NOMO-1 (cell line): Measurements from ENCODE around the gene MTMR3.
"Not testable (repeated sequence)": the region's sequence is repeated elsewhere in the genome, so short reads cannot be mapped to it uniquely, and the experiment has no call there.

ENCODE experiments used
- DNase-seq, 2 experiments: peaks; one replicate each; lab custom pipeline; 2025; ENCODE audit not compliant: unreplicated experiment in 2 of 2; lab: John Stamatoyannopoulos, UW

MTMR3 gene

GRCh38 chr22:30045901-30046715 is 163.1 kb downstream of the MTMR3 start:
- DNase-seq = no peak

- no peak for DNase-seq
Measured at GRCh38 chr22:30046716-30047363, 163.9 kb downstream of the MTMR3 start.

DNA sequence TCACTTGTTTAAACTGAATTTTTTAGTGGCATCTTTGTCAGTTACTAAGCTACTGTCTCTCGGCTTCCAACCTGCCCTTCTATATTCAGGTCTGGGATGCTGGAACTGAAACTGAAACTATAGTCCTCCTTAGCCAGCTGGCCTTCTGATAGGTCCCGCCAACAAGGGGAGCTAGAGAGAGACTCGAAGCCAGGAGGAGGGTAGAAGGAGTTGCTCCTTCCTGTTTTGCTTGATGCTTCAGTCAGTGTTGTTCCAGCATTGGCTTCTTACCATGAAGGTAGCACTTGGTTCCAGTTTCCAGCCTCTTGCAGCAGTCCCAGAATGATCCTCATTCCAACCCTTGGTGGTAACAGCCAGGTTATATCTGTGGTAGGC is 164.4 kb downstream of the MTMR3 start:
- DNase-seq = peak; percentile 54 to 82

DNA sequence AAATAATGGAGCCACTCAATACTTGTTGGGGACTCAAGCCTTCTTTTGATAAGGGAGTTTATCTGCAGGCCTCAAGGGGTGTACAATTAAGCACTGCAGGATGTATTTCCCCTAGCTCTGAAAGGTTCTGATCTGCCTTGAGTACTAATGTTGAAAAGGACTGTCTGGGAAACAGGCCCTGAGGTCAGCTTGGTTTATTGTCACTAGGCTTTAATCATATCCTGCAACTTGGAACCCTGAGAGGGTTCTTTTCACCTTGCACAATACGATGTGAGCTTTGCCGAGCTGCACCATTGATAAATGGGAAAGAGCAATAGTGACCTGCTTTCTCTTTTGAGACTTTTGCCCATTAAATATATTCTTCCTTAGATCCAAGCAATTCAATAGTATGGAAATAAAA is 165.7 kb downstream of the MTMR3 start:
- DNase-seq = no peak

DNA sequence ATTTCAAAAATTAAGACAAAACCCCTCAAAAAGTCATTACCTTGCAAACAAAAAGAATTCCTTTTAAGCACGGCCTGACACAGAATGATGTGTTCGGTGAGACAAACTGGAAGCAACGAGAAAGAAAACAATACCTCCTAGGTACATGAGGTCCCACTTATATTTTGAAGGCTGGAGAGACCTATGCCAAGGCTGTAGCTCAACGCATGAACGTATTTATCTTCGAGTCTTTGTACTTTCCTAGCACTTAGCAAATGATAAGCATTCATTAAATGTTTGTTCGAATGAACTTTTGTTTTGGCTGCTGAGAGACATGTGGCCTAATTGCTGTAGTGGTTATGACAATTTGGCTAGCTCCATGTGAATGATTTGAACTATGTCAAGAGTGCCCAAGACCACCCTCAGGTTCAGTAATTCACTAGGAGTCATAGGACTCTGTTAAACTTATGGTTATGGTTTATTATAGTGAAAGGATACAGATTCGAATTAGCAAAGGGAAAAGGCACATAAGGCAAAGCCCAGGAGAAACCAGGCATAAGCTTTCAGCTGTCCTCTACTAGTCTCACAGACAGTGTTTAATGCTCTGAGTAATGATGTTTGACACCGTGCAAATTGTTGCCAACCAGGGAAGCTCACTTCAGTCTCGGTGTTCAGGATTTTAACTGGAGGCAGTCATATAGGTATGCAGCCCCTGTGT is 171.2 kb downstream of the MTMR3 start:
- DNase-seq = no peak

DNA sequence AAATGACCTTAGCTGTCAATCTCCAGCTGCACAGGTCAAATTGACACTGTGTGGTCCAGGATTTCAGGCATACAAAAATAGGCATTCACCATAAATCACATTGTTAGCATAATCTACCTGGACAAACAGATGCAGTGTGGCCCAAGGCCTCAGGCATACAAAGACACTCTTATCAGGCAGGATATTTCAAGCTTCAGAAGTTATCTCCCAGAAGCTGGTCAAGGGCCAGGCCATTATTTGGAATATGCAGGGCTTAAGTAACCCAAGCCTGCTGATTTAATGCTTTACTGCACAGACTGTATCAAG is 171.7 kb downstream of the MTMR3 start:
- DNase-seq = no peak

DNA sequence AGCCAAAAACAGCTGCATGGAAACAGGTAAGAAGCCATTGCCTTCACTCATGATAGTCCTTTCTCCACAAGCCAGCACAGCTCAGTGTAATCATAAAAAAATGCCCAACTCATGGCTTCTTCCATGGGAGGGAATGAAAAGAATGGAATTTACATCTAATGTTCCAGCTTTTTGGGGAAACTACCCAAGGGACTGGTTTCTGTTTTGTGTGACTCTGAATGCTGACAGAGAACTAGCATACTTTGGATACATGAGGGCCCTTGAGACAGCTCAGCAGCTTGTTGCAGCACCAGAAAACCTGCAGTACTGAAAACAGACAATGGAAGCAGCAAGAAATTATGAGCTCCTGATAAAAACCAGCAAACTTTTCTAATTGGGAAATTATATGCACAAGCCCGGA is 173.0 kb downstream of the MTMR3 start:
- no peak for DNase-seq

GRCh38 chr22:30057375-30057774 is 174.4 kb downstream of the MTMR3 start:
- no peak for DNase-seq

DNA sequence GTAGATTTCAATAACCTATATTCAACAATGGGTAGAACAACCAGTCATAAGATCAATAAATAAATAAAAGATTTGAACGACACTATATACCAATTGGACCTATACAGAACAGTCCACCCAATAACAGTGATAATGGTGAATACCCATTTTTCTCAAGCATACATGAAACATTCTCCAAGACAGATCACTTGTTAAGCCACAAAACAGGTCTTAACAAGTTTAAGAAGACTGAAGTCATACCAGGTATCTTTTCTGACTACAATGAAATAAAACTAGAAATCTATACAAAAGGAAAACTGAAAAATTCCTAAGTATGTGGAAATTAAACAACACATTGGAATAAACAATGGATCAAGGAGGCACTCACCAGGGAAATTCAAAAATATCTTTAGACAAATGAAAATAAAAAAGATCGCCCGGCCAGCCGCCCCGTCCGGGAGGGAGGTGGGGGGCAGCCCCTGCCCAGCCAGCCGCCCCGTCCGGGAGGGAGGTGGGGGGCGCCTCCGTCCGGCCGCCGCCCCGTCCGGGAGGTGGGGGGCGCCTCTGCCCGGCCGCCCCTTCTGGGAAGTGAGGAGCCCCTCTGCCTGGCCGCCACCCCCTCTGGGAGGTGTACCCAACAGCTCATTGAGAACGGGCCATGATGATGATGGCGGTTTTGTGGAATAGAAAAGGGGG is 176.5 kb downstream of the MTMR3 start:
- not testable (repeated sequence) for DNase-seq

GRCh38 chr22:30061094-30061493 is 178.1 kb downstream of the MTMR3 start:
- not testable (repeated sequence) for DNase-seq

- no peak for DNase-seq
Measured at GRCh38 chr22:30062259-30062658, 179.3 kb downstream of the MTMR3 start.

- no peak for DNase-seq
Measured at GRCh38 chr22:30062950-30063349, 180.0 kb downstream of the MTMR3 start.

GRCh38 chr22:30064172-30064571 is 181.2 kb downstream of the MTMR3 start:
- DNase-seq = no peak

DNA sequence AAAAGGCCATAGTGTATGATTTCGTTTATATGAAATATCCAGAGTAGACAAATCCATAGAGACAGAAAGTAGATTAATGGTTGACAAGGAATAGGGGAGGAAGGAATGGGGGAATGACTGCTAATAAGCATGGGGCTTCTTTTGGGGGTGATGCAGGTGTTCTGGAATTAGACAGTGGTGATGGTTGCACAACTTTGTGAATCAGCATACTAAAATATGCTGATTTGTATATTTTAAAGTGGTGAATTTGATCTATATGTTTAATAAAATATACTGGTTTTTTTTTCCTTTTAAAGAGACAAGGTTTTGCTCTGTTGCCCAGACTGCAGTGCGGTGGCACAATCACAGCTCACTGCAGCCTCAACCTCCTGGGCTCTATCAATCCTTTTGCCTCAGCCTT is 190.8 kb downstream of the MTMR3 start:
- no peak for DNase-seq

DNA sequence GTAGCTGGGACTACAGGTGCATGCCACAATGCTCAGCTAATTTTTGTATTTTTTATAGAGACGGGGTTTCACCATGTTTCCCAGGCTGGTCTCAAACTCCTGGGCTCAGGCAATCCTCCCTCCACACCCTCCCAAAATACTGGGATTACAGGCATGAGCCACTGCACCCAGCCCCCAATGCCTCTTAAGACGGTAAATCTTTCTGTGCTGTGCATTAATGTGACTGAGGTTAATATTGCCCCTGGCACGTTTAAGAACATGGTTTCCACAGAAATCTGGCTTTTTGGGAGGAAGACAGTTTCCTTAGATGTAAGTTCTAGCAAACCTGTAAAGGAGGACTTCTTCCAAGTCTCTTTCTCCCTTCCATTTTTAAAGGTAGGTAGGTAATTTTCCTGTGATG is 191.2 kb downstream of the MTMR3 start:
- no peak for DNase-seq

DNA sequence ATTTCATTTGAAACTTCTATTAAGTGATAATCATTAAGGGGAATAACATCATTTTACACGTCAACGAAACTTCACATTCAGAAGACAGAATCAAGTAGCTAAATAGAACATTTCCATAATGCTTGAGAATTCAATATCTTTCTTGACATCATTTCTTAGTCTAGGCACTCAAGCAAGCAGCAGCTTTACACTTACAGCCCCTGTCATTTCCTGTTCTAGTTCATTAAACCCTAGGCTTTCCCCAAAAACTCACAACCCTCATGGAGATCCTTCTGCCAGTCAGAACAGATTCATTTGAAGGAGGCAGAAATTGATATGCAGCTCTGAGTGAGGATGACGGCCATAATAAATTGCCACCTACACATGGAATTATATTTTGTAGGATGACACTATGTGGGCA is 192.0 kb downstream of the MTMR3 start:
- DNase-seq = no peak

DNA sequence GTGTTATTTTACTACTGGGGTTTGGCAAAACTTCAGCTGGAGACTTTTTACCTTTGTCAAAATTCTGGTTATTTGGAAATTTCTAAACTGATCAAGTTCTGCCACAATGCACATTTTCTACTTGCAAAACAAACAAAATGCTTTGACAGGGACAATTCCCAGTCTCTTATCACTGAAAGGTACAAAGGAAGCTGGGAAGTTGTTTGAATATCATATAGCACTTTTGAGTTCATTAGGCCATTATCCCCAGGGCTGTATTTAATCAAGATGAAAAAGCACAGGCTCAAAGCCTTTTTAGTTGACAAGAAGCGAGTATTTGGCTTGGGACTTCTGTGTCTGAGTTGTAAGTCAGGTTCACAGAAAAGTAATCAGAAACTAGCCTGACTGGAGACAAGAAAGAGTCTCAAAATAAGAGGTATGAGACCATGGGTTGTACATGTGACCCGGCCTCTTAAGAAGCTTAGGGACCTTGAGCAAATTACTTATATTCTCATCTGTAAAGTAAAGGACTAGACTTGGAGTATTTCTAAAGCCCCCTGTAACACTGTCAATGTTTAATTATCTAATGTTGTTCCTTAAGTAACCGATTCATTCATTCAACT is 194.4 kb downstream of the MTMR3 start:
- DNase-seq = no peak

DNA sequence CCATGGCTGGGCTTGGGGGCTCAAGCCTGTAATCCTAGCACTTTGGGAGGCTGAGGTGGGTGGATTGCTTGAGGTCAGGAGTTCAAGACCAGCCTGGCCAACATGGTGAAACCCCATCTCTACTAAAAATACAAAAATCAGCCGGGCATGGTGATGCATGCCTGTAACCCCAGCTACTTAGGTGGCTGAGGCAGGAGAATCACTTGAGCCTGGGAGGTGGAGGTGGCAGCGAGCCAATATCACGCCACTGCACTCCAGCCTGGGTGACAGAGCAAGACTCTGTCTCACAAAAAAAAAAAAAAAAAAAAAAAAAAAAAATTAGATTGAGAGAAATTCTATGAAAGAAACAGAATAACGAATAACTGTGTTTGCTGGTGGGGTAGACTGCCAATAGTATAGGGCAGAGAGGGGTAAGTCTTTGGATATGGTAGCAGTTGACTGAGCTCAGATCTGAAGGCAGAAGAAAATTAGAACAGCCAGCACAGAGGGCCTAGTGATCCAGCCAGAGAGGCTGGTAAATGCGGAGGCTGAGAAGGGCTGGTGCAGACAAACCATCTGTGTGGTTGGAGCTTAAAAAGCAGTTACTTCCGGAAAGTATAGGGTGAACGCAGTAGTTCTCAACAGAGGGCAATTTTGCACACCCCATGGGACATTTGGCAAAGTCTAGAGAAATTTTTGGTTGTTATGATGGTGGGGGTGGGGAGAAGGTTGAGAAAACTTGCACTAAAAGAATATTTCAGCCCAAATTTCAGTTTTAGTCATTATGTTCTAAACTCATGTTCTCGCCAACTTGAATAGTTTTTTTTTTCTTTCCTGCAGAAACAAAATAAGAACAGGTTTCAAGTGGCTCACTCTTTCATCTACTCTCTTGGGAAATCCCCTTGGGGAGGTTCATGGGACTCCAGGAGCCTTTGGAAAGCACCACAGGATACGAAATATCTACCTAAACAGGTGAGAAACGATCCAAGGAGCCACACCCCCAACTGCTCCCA is 195.6 kb downstream of the MTMR3 start:
- DNase-seq = no peak

DNA sequence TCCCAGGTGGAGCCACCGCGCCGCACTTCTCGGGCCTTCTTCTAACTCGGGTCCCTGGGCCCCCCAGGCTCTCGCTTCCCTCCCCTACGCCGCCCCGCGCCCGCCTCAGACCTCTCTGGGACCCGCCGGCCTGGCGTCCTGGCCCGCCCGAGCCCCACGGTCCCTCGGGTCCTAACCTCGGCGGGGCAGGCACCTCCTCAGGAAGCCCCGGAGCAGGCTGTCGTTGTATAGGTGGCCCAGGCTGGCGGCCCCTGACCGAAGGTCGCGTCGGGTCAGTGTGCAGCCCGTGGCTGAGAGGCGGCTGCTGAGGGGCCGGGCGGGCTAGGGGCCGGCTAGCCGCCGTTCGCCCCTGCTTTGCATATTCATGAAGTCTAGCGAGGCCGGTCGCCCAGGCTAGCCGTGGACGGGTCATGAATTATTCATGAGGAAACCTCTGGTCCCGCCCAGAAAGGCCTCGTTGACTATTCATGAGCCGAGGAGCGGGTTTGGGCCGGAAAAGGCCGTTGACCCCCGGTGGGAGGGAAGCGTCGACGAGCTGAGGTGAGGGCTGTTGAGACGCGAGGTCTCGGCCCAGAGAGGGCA is 197.1 kb downstream of the MTMR3 start, which contains the start of gene HORMAD2:
HORMAD2 (plus strand) TSS at position 513 of the 582 bp plus-strand sequence. CDS start 13,489 bp downstream, outside the sequence.
- DNase-seq = no peak
